HUES6 (cell line): Measurements from ENCODE around the gene DCLK2.

Experiments used
- H3K27ac ChIP-seq: 2 replicates; pipeline ENCODE4 v1.7.0; 2013; ENCODE audit warnings: low read depth, mild to moderate bottlenecking, low read length, inconsistent platforms
- H3K27me3 ChIP-seq: 2 replicates; pipeline ENCODE4 v1.6.1; 2013; ENCODE audit warnings: low read length; ENCODE audit not compliant: control insufficient read depth, insufficient read depth
- H3K36me3 ChIP-seq: 2 replicates; pipeline ENCODE4 v1.6.1; 2013; ENCODE audit warnings: low read length; ENCODE audit not compliant: control insufficient read depth, insufficient read depth
- H3K4me1 ChIP-seq: 2 replicates; pipeline ENCODE4 v1.6.1; 2013; ENCODE audit warnings: low read length; ENCODE audit not compliant: control insufficient read depth, insufficient read depth
- H3K4me3 ChIP-seq: 2 replicates; pipeline ENCODE4 v1.5.1; 2013; ENCODE audit warnings: low read depth, low read length
- H3K9ac ChIP-seq: one replicate; pipeline ENCODE4 v1.6.1; 2013; ENCODE audit warnings: mild to moderate bottlenecking, low read length
- H3K9me3 ChIP-seq: 2 replicates; pipeline ENCODE4 v1.6.1; 2013; ENCODE audit warnings: low read depth, low read length; ENCODE audit not compliant: control insufficient read depth, insufficient read depth

Gene DCLK2

DNA sequence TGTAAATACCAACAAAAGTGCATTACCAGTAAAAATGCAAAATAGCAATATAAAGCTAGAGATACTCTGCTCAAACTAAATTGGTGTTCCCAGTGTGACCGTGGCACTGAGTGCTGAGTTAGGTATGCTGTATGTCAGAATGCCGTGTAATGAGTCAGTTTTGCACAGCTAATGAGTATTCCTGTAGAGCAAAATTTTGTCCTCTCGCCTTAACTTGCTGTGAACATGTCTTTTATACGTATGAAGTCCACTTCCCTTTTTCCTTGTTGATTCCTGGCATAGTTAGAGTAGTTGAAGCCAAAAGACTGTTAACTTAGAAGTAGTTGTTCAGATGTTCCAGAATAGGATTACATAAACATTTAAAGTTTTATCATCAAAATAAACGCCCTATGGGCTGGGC lies 11.5 kb downstream of the DCLK2 start:
- no peaks in the 10 kb centered on the region for H3K4me1 ChIP-seq
- H3K27me3 ChIP-seq: no peaks in the 10 kb centered on the region
- no peak overlapping the region for H3K9ac ChIP-seq
- H3K9me3 ChIP-seq: no peaks in the 10 kb centered on the region
- H3K27ac ChIP-seq: no peak overlapping the region
- H3K4me3 ChIP-seq: no peak overlapping the region
- no peaks in the 10 kb centered on the region for H3K36me3 ChIP-seq

DNA sequence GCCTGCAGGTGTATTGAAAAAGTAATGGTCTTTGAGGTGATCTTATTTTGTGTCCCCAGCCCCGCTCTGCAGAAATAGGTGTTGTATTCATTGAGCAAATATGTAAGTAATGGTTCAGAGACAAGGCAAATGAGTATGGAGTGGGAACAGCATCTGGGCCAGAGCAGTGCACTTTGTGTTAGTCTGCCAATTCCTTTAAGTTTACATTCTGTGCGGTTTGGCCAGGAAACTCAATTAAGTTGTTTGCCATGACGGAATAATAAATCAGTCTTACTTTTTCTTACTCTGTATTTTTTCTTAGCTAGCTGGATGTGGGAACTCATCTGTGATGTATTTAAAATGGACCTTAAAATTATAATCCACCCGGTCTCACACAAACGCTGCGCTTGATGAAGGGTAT lies 12.6 kb downstream of the DCLK2 start:
- Histone ChIP-seq H3K27me3 (no peaks in the 10 kb centered on the region), H3K4me3 (no peak overlapping the region), H3K27ac (no peak overlapping the region), H3K9ac (no peak overlapping the region), H3K4me1 (no peaks in the 10 kb centered on the region), H3K9me3 (no peaks in the 10 kb centered on the region), H3K36me3 (no peaks in the 10 kb centered on the region)

DNA sequence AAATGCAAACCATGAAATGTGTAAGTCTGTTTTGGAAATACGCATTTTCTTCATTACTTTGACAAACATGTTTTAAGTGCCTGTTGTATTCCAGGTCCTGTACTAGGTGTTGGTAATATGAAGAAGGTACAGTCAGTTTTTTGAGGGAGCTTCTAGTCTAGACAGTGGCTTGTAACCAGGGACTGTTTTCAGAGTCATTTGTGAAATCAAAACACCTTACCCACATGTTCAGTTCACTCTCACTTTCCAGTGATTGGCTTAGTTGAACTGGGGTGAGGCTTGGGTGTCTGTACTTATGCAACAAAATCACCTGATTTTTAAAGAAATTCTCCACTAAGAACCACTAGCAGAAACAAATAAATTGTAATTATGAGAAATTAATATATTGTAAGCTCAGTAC lies 16.4 kb downstream of the DCLK2 start:
- Histone ChIP-seq H3K4me3 (no peak overlapping the region), H3K27me3 (no peaks in the 10 kb centered on the region), H3K36me3 (no peaks in the 10 kb centered on the region), H3K27ac (no peak overlapping the region), H3K4me1 (no peaks in the 10 kb centered on the region), H3K9ac (no peak overlapping the region), H3K9me3 (no peaks in the 10 kb centered on the region)

DNA sequence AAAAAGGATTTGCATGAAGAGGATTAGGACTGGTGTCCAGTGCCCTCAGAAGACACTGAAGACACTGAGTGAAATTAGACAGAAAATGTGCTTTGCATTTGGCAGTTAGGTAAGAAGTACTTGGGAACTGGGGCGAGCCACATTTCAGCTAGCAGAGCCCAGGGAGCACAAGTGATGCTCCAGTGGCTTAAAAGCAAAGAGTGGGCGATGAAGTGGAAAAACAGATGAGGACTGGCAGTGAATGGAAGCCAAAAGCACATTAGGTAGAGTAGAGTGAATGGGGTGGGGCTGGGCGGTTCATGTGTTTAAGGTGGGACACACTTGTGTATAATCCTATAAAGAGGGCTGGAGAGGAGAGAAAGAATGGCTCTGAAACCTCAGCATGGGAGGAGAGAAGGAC lies 18.4 kb downstream of the DCLK2 start:
- Histone ChIP-seq H3K9me3 (no peaks in the 10 kb centered on the region), H3K27ac (no peak overlapping the region), H3K36me3 (no peaks in the 10 kb centered on the region), H3K9ac (no peak overlapping the region), H3K4me1 (no peaks in the 10 kb centered on the region), H3K4me3 (no peak overlapping the region), H3K27me3 (no peaks in the 10 kb centered on the region)

DNA sequence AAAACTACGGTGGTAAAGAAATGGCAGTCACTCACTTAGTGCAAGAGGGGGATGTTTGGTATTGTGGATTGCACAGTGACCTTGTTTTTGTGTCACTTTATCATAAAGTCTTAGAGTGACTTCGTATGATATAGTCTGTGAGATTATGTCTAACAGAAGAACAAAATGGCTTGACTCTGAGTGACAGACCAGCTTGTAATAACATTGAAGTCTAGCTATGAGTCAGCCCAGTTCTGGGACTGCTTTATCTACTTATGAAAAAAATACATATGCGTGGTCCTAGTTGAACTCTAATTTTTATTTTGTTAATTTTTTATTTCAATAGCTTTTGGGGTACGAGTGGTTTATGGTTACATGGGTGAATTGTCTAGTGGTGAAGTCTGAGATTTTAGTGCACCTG lies 20.0 kb downstream of the DCLK2 start:
- Histone ChIP-seq H3K36me3 (no peaks in the 10 kb centered on the region), H3K27me3 (no peaks in the 10 kb centered on the region), H3K9me3 (no peaks in the 10 kb centered on the region), H3K4me1 (no peaks in the 10 kb centered on the region), H3K4me3 (no peak overlapping the region), H3K27ac (no peak overlapping the region), H3K9ac (no peak overlapping the region)

DNA sequence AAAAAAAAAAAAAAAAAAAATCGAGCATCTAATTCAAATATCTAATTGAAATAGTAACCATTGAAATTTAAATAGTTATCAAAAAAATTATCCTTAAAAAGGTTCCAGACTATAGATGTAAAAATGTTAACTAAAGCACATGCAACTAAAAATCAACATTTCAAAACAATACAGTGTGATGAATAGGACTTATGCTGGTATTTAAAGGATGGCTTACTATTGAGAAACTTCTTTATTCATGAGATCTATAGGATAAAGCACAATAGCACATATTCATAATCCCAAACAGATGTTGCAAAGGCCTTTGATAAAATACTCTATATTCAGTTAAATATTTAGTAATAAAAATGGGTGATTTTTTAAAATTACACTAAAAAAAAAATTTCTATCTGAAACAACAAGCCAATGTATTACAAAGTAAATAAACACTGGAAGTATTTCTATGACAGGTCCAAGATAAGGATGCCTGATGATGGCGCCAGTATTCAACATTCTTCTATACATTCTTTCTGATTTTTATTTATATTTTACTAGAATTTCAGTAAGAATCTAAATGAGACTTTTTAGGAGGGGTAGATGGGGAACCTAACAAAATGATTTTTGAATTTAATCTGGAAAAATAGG lies 26.3 kb downstream of the DCLK2 start:
- H3K4me1 ChIP-seq: no peaks in the 10 kb centered on the region
- no peaks in the 10 kb centered on the region for H3K27me3 ChIP-seq
- no peaks in the 10 kb centered on the region for H3K9me3 ChIP-seq
- no peak overlapping the region for H3K27ac ChIP-seq
- H3K36me3 ChIP-seq: no peaks in the 10 kb centered on the region
- no peak overlapping the region for H3K4me3 ChIP-seq
- H3K9ac ChIP-seq: no peak overlapping the region

DNA sequence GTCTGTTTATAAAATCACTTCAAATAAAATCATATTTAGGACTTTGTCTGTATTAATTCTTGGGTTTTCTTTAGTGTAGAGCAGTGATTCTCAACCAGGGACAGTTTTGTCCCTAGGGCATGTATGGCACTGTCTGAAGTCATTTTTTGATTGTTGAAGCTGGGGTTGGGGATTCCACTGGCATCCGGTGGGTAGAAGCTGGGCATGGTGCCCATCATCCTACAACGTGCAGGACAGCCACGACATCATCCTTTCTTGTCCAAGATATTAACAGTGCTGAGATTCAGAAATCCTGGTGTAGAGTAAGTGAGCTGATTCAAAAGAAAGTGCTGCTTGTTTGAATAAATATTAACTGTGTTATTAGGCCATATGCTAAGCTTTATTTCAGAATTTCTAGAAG lies 28.6 kb downstream of the DCLK2 start:
- Histone ChIP-seq H3K4me1 (no peaks in the 10 kb centered on the region), H3K9me3 (no peaks in the 10 kb centered on the region), H3K27me3 (no peaks in the 10 kb centered on the region), H3K4me3 (no peak overlapping the region), H3K36me3 (no peaks in the 10 kb centered on the region), H3K9ac (no peak overlapping the region), H3K27ac (no peak overlapping the region)

DNA sequence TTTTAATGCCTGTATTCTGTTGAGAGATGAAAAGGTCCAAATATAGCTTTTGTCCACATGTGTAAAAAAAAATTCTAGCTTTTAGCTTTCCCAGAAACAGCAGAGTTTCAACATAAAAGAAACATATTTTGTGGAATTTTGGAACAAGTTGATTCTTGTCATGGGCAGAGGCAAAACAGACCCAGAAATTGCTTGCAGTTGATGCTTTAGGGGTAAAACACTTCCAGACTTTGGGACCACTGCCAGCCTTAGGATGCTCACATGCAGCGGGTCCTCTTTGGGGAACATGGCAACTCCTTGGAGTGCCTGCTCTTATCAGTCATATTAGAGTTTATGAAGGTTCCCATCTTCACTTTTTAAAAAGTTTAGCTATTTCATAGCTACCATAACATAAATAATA lies 30.4 kb downstream of the DCLK2 start:
- Histone ChIP-seq H3K9ac (no peak overlapping the region), H3K9me3 (no peaks in the 10 kb centered on the region), H3K27me3 (no peaks in the 10 kb centered on the region), H3K36me3 (no peaks in the 10 kb centered on the region), H3K27ac (no peak overlapping the region), H3K4me3 (no peak overlapping the region), H3K4me1 (no peaks in the 10 kb centered on the region)

DNA sequence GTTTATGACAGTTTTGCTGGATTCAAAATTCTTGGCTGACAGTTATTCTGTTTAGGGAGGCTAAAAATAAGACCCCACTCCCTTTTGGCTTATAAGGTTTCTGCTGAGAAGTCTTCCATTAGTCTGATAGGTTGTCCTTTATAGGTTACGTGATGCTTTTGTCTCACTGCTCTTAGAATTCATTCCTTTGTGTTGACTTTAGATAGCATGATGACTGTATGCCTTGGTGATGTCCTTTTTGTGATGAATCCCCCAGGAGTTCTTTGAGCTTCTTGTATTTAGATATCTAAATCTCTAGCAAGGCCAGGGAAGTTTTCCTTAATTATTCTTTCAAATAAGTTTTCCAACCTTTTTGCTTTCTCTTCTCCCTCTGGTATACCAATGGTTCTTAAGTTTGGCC lies 36.4 kb downstream of the DCLK2 start:
- no peaks in the 10 kb centered on the region for H3K9me3 ChIP-seq
- no peak overlapping the region for H3K9ac ChIP-seq
- H3K27ac ChIP-seq: no peak overlapping the region
- no peaks in the 10 kb centered on the region for H3K27me3 ChIP-seq
- no peaks in the 10 kb centered on the region for H3K36me3 ChIP-seq
- peaks cover 5% of the 10 kb centered on the region for H3K4me1 ChIP-seq
- no peak overlapping the region for H3K4me3 ChIP-seq

DNA sequence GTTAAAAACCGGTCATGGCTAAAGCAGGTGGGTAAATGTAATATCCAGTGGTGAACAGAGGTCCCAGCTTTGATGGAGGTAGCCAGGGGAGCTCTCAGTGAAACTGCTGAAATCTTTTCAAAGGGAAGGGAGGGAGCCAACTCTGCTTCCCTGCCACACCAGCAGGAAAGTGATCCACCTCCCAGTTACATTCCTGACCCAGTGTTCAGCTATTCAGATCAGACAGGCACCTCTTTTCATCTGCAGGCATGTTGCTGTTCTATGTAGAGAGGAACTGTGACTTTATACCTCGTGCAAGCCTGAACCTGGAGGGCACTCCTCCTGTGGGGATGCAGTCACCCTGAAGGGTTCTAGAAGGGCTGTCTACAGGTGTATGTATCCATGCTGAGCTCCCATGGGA lies 37.6 kb downstream of the DCLK2 start:
- peaks cover 5% of the 10 kb centered on the region for H3K4me1 ChIP-seq
- no peaks in the 10 kb centered on the region for H3K9me3 ChIP-seq
- no peak overlapping the region for H3K4me3 ChIP-seq
- H3K9ac ChIP-seq: no peak overlapping the region
- no peak overlapping the region for H3K27ac ChIP-seq
- no peaks in the 10 kb centered on the region for H3K27me3 ChIP-seq
- H3K36me3 ChIP-seq: no peaks in the 10 kb centered on the region

DNA sequence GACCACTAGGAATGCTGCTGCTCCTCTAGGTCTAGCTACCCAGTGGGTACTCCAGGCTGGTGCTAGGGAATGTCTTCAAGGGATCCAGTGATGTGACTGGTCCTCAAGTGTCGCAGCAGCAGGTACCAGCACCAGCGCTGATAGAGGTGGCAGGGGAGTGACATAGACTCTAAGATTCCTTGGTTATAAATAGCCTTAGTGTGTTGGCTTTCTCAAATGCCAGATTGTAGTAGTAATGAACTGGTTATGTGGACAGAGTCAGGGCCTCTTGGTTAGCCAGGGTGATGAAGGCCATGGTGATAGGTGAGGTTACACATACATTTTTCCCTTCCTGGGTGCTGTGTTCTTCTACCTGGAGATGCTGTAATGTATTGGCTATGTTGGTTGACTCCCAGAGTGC lies 38.3 kb downstream of the DCLK2 start:
- H3K4me3 ChIP-seq: no peak overlapping the region
- H3K4me1 ChIP-seq: peaks cover 5% of the 10 kb centered on the region
- H3K27me3 ChIP-seq: no peaks in the 10 kb centered on the region
- no peaks in the 10 kb centered on the region for H3K36me3 ChIP-seq
- no peak overlapping the region for H3K27ac ChIP-seq
- peaks cover 3% of the 10 kb centered on the region; the same call in 1 of the 2 replicates for H3K9me3 ChIP-seq
- H3K9ac ChIP-seq: no peak overlapping the region

DNA sequence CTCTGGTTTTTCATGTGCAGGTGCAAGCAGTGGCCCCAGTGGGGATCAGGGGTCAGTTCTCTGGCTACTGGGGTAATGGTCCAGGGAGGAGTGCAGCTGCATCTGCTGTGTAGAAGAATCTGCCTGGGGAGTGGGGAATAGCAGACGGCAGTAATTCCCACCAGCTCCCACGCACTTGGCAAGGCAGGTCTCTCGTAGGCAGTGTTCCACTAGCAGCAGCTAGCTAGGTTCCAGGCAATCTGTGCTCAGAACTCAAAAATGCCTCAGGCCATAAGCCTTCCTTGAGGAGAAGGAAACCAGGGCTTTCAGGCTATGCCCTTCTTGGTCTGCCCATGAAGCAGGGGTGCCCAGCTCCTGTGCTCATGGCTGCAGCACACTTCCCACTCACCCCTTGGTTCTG lies 38.8 kb downstream of the DCLK2 start:
- H3K4me1 ChIP-seq: peaks cover 5% of the 10 kb centered on the region

More for the DNA sequence above, 38.8 kb downstream of the DCLK2 start:
- H3K9ac ChIP-seq: no peak overlapping the region
- no peaks in the 10 kb centered on the region for H3K36me3 ChIP-seq
- peaks cover 9% of the 10 kb centered on the region; the same call in 1 of the 2 replicates for H3K9me3 ChIP-seq
- no peak overlapping the region for H3K27ac ChIP-seq
- no peaks in the 10 kb centered on the region for H3K27me3 ChIP-seq
- H3K4me3 ChIP-seq: no peak overlapping the region
